CMK (cell line): ENCODE data around the gene KRT73.
"Not testable (repeated sequence)": the region's sequence is repeated elsewhere in the genome, so short reads cannot be mapped to it uniquely, and the experiment has no call there.

Experiments used
- DNase-seq: peaks from one replicate; pipeline ENCODE4 v3.0.0-alpha.2; 2010; ENCODE audit warnings: low read depth

KRT73 gene

GRCh38 chr12:52600475-52600874 lies 17.9 kb downstream of the KRT73 start:
- no peak for DNase-seq

DNA sequence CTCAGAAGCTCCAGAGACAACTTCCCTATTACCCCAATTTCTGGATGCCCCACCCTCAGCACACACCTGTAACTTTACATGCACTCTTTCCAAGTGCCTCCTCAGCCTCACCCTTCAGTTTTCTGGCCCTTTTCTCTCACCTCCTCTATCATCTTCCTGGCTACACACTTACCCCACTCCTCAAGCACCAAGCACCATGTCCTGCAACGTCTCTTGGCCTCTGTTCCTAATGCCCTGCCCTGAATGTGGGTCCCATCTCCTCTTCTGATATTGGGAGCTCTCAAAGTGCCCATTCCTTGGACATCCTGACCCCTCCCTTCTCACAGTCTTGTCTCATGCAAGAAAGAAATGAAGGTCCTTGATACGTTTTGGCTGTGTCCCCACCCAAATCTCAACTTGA lies 18.3 kb downstream of the KRT73 start:
- DNase-seq: no peak

DNA sequence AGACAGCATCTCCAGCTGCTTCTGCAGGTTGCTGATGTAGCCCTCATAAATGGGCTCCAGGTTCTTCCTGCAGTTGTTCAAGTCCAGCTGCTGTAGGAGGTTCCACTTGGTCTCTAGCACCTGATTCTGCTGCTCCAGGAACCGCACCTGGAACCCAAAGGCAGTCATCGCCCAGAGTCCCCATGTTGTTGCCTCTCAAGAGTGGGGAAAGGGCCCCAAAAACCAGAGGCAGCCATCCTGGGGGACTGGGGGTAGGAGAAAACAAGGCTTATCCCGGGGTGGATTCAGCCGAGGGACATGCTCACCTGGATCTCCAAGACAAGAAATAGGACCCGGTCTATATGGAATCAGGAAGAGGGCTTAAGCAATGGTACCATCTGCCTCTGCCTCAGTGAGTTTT lies 19.4 kb downstream of the KRT73 start:
- DNase-seq: no peak

DNA sequence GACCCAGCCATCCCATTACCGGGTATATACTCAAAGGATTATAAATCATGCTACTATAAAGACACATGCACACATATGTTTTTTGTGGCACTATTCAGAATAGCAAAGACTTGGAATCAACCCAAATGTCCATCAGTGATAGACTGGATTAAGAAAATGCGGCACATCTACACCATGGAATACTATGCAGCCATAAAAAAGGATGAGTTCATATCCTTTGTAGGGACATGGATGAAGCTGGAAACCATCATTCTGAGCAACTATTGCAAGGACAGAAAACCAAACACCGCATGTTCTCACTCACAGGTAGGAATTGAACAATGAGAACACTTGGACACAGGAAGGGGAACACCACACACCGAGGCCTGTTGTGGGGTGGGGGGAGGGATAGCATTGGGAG lies 24.1 kb downstream of the KRT73 start:
- not testable (repeated sequence) for DNase-seq

- no peak for DNase-seq
Measured at GRCh38 chr12:52591521-52591920, 26.8 kb downstream of the KRT73 start.

GRCh38 chr12:52590021-52590420 lies 28.3 kb downstream of the KRT73 start:
- DNase-seq: no peak

GRCh38 chr12:52587563-52587962 lies 30.8 kb downstream of the KRT73 start:
- no peak for DNase-seq

GRCh38 chr12:52585946-52586345 lies 32.4 kb downstream of the KRT73 start:
- no peak for DNase-seq

DNA sequence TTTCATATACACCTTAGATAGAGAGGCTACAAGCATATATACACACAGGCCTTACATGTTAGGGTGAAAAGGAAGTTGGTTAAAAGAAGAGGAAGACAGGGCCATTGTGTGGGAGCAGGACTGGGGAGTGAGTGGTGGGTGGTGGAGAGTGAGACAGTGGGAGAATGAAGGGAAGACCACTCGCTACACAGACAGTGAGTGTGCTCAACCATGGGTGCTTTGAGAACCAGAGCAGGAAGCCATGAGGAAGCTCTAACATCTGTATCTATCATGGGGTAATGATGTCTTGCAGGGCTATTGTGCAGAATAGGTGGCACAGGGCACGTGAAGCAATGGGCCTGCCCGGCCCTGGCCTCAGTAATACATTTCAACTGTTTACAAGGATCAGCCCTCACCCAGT lies 33.3 kb downstream of the KRT73 start:
- DNase-seq: no peak

GRCh38 chr12:52584156-52584682 lies 34.1 kb downstream of the KRT73 start:
- no peak for DNase-seq

- DNase-seq: peak; percentile 25
Measured at GRCh38 chr12:52582971-52583456, 35.3 kb downstream of the KRT73 start.

GRCh38 chr12:52582486-52582885 lies 35.9 kb downstream of the KRT73 start:
- DNase-seq: no peak

DNA sequence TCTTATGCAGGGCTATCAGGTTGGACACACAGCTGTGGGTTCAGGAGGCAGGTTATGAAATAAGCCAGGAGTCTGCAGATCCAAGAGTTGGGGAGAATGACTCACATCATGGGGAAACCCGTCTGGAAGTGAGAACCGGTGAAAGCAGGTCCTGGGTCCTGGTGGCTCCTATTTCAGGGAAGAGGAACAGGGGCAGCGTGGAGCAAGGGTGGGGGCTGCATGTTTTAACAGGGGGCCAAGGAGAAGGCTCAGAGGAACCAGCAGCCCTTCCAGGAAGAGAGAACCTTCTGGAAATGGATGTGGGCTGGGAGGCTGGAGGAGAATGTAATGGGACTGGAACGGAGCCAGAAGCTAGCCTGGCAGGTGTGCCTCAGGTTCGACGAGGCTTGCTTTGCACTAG lies 36.9 kb downstream of the KRT73 start:
- DNase-seq: no peak

GRCh38 chr12:52581066-52581465 lies 37.3 kb downstream of the KRT73 start:
- DNase-seq: no peak

GRCh38 chr12:52580496-52580895 lies 37.9 kb downstream of the KRT73 start:
- no peak for DNase-seq

- no peak for DNase-seq
Measured at GRCh38 chr12:52579468-52580465, 38.6 kb downstream of the KRT73 start.

DNA sequence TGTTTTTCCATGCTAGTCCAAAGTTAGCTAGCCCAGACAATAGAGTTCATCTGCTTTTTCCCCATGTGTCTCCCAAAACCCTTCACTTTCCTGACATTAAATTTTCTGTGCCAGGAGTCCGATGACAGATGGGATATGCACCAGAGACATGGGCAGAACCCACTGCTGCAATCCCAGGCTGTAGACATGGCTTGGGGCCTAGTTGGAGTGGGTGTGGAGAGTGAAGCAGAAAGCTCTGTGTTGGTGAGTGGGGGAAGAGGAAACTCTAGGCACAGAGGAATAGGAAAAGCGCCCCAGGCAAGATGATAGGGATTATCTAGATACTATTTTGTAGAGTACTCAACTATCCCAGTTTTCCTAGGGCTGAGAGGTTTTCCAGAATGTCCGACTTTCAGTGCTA lies 39.9 kb downstream of the KRT73 start:
- DNase-seq: no peak

- DNase-seq: no peak
Measured at GRCh38 chr12:52577316-52577715, 41.0 kb downstream of the KRT73 start.

- DNase-seq: no peak
Measured at GRCh38 chr12:52575948-52576347, 42.4 kb downstream of the KRT73 start.

DNA sequence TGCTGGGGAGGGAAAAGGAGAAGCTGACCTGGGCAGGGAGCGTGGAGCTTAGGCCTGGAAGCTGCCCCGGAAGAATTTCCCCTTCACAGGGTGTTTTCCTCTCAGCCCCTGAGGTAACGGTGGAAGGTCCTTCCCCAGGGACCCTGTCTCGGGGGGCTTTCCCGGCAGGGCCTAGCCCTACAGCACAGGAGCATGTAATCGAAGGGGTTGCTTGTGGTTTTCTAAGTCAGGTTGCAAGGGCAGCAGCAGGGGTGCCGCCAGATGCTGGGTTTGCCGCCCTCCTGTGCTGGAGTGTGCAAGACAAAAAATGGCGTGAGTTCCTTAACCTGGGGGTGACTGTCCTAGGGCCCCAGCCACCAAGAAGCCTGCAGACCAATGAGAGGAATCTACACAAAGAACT lies 43.1 kb downstream of the KRT73 start:
- no peak for DNase-seq

GRCh38 chr12:52573743-52574142 lies 44.6 kb downstream of the KRT73 start, which contains the start of gene KRT74:
TSS of gene KRT74 (minus strand) at chr12:52573843. CDS start at chr12:52573777, 66 bp downstream.
- DNase-seq: no peak

- no peak for DNase-seq
Measured at GRCh38 chr12:52573306-52573705, 45.1 kb downstream of the KRT73 start.

DNA sequence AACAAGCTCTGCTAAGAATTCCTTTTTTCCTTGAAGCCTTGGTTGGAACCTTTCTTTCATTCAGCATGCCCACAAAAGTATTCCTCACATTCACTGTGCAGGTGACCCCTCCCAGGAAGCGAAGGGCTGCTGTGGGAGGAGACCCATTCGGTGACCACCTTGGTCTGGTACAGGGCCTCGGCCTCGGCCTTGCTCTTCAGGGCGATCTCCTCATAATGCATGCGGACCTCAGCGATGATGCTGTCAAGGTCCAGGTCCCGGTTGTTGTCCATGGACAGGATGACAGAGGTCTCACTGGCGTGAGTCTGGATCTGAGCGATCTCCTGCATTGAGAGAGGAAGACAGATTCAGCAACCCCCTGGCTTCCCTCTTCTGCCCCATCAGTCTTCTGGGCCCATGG lies 47.8 kb downstream of the KRT73 start:
- DNase-seq: no peak
